ENCODE results near the gene TOLLIP. TPM values are rescaled to one million over a fixed set of nuclear protein-coding genes. Genes with fewer than 3 reads are reported as not detected.

The TOLLIP gene
- total RNA-seq, 1 donor from 2014 or later: 65.3 TPM

GRCh38 chr11:1326435-1327063, 17.1 kb upstream of the TOLLIP start:
- DNase-seq (ENCODE audit: low spot score): no peak
- Mint-ChIP-seq H3K36me3 (ENCODE audit: low read depth, unreplicated experiment) (peaks cover 3% of the 10 kb centered on the region), H3K4me3 (ENCODE audit: unreplicated experiment) (no peak overlapping the region), H3K27me3 (ENCODE audit: unreplicated experiment) (no peaks in the 10 kb centered on the region), H3K27ac (ENCODE audit: unreplicated experiment) (no peak overlapping the region), H3K9me3 (ENCODE audit: unreplicated experiment) (no peaks in the 10 kb centered on the region), H3K4me1 (ENCODE audit: unreplicated experiment) (no peaks in the 10 kb centered on the region)
- no peak for TF ChIP-seq CTCF (IDR thresholded peaks at IDR 0.05; ENCODE audit: unreplicated experiment)

DNA sequence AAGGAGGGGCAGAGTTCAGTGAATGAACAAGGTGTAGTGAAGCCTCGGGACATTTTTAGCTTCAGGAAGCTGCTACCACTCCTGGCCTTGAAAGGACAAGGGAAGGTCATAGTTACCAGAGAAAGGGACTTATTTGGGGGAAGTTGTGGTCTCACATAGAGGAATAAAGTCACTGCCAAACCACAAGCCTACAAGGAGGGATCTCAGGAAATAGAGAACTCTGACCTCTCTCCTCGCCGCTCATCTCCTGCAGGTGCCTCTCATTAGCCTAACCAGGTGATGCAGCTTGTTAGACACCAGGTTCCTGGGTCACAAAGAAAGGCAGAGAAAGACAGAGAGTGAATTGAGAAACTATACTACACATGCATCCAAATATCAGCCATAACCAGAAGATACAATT, 14.3 kb upstream of the TOLLIP start:
- Mint-ChIP-seq H3K4me3 (ENCODE audit: unreplicated experiment) (no peak overlapping the region), H3K27ac (ENCODE audit: unreplicated experiment) (no peak overlapping the region), H3K9me3 (ENCODE audit: unreplicated experiment) (no peaks in the 10 kb centered on the region), H3K4me1 (ENCODE audit: unreplicated experiment) (no peaks in the 10 kb centered on the region), H3K27me3 (ENCODE audit: unreplicated experiment) (no peaks in the 10 kb centered on the region), H3K36me3 (ENCODE audit: low read depth, unreplicated experiment) (peaks cover 3% of the 10 kb centered on the region)
- no peak for TF ChIP-seq CTCF (IDR thresholded peaks at IDR 0.05; ENCODE audit: unreplicated experiment)
- no peak for DNase-seq (ENCODE audit: low spot score)

- Mint-ChIP-seq H3K9me3 (ENCODE audit: unreplicated experiment) (no peaks in the 10 kb centered on the region), H3K36me3 (ENCODE audit: low read depth, unreplicated experiment) (no peaks in the 10 kb centered on the region), H3K4me1 (ENCODE audit: unreplicated experiment) (peaks cover 5% of the 10 kb centered on the region), H3K4me3 (ENCODE audit: unreplicated experiment) (peak overlapping the region; percentile 27), H3K27ac (ENCODE audit: unreplicated experiment) (peak overlapping the region; percentile 16), H3K27me3 (ENCODE audit: unreplicated experiment) (peaks cover 3% of the 10 kb centered on the region)
- no peak for DNase-seq (ENCODE audit: low spot score)
- TF ChIP-seq CTCF (IDR thresholded peaks at IDR 0.05; ENCODE audit: unreplicated experiment): no peak
These were observed 8.6 kb upstream of the TOLLIP start for GRCh38 chr11:1317993-1318392.

DNA sequence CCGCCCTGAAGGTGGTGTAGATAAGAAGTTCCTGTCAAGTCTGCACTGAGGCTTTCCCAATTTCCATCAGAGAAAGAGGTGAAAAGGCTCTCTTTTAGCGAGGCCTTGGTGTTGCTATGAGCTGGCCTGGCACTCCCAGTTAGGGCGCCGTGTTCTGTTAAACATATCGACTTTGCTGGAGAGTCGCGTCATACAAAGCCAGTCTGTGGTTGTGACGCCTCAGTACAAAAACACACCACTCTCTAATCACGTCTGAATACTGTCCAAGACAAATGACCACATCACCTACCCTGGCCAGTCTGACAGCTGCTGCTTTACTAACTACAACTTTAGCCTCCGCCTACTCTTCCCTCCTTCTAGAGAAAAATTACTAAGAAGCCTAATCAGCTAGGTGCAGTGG, 8.0 kb upstream of the TOLLIP start:
- H3K27ac Mint-ChIP-seq (ENCODE audit: unreplicated experiment): no peak overlapping the region
- H3K27me3 Mint-ChIP-seq (ENCODE audit: unreplicated experiment): peaks cover 3% of the 10 kb centered on the region
- no peaks in the 10 kb centered on the region for H3K36me3 Mint-ChIP-seq (ENCODE audit: low read depth, unreplicated experiment)
- no peak for TF ChIP-seq CTCF (IDR thresholded peaks at IDR 0.05; ENCODE audit: unreplicated experiment)
- no peak for DNase-seq (ENCODE audit: low spot score)
- H3K4me3 Mint-ChIP-seq (ENCODE audit: unreplicated experiment): no peak overlapping the region
- H3K9me3 Mint-ChIP-seq (ENCODE audit: unreplicated experiment): no peaks in the 10 kb centered on the region
- peaks cover 5% of the 10 kb centered on the region for H3K4me1 Mint-ChIP-seq (ENCODE audit: unreplicated experiment)

GRCh38 chr11:1310772-1311468, 1.5 kb upstream of the TOLLIP start:
- Mint-ChIP-seq H3K36me3 (ENCODE audit: low read depth, unreplicated experiment) (peaks cover 11% of the 10 kb centered on the region), H3K4me1 (ENCODE audit: unreplicated experiment) (peaks cover 20% of the 10 kb centered on the region), H3K9me3 (ENCODE audit: unreplicated experiment) (peaks cover 4% of the 10 kb centered on the region), H3K27me3 (ENCODE audit: unreplicated experiment) (peaks cover 8% of the 10 kb centered on the region), H3K27ac (ENCODE audit: unreplicated experiment) (peak overlapping the region; percentile 84), H3K4me3 (ENCODE audit: unreplicated experiment) (peak overlapping the region; percentile 93)
- DNase-seq (ENCODE audit: low spot score): no peak
- TF ChIP-seq CTCF (IDR thresholded peaks at IDR 0.05; ENCODE audit: unreplicated experiment): no peak
